ENCODE measurements around the gene RIF1.

DNA sequence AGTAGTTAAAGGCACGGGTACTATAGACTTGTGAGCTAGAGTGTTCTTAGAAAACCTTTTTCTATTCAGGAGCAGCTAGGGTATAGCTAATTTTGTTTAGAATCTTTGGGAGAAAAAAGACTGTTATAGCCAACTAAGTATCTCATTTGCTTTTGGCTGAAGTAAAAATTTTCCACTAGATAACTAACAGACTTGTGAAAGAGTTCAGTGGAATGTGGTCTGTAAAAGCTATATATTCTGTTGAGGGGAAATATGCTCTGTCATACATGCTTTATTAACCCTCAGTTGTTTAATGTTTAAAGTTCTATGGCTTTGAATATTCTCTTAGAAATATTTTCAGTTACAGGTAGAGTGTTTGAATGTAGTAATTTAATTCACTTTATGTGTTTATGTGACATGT lies 49.7 kb downstream of the RIF1 start:
- TF ChIP-seq EZH2 (IDR thresholded peaks at IDR 0.05; ENCODE audit: insufficient read depth, poor library complexity, severe bottlenecking) (no peak), EZH2phosphoT487 (IDR thresholded peaks at IDR 0.05; ENCODE audit: insufficient read depth, low read depth) (no peak)
